Gastrocnemius medialis (tissue), 4 donors: ENCODE data around the gene HLA-DPB1.
"Not testable (repeated sequence)": the region's sequence is repeated elsewhere in the genome, so short reads cannot be mapped to it uniquely, and the experiment has no call there.

ENCODE experiments used
- CTCF ChIP-seq, 5 experiments: fragments of 450-650 bp in 3 of 5; fragments of 200-600 bp in 2 of 5; sonication (generic) in 2 of 5; IDR thresholded peaks in 4 of 5; conservative IDR thresholded peaks in 1 of 5; 1 replicate in 4 of 5; 2 replicates in 1 of 5; pipeline ENCODE4 v1.5.1; 2016 to 2019; ENCODE audit warnings: antibody characterized with exemption in 5 of 5, mild to moderate bottlenecking in 3 of 5, moderate library complexity in 3 of 5
- POLR2A ChIP-seq, 2 donors: fragments of 450-650 bp; IDR thresholded peaks; one replicate each; pipeline ENCODE4 v1.6.1; 2017; ENCODE audit warnings: antibody characterized with exemption in 2 of 2, mild to moderate bottlenecking in 2 of 2, moderate library complexity in 2 of 2

GRCh38 chr6:33101121-33101737 is 25.4 kb downstream of the HLA-DPB1 start:
- TF ChIP-seq CTCF (IDR thresholded peaks at IDR 0.05 in 4 of 5, conservative IDR thresholded peaks at IDR 0.05 in 1 of 5); POLR2A (IDR thresholded peaks at IDR 0.05): not testable (repeated sequence)
